GM12865 (cell line): ENCODE data around the gene ZBTB7B.

Source experiments
- DNase-seq: peaks from one replicate; pipeline ENCODE4 v3.0.0; 2010; ENCODE audit warnings: low read depth
- H3K4me3 ChIP-seq: 2 replicates; pipeline ENCODE4 v1.5.1; 2011; ENCODE audit warnings: mild to moderate bottlenecking, low read depth, low read length, control low read depth
- TF ChIP-seq, protein P1 (sequence below): IDR thresholded peaks from 2 replicates; pipeline ENCODE4 v1.5.1; 2011; ENCODE audit warnings: low read length, control low read depth, low read depth, inconsistent platforms; ENCODE audit not compliant: insufficient read depth; ENCODE audit errors: missing control alignments

Gene ZBTB7B

DNA sequence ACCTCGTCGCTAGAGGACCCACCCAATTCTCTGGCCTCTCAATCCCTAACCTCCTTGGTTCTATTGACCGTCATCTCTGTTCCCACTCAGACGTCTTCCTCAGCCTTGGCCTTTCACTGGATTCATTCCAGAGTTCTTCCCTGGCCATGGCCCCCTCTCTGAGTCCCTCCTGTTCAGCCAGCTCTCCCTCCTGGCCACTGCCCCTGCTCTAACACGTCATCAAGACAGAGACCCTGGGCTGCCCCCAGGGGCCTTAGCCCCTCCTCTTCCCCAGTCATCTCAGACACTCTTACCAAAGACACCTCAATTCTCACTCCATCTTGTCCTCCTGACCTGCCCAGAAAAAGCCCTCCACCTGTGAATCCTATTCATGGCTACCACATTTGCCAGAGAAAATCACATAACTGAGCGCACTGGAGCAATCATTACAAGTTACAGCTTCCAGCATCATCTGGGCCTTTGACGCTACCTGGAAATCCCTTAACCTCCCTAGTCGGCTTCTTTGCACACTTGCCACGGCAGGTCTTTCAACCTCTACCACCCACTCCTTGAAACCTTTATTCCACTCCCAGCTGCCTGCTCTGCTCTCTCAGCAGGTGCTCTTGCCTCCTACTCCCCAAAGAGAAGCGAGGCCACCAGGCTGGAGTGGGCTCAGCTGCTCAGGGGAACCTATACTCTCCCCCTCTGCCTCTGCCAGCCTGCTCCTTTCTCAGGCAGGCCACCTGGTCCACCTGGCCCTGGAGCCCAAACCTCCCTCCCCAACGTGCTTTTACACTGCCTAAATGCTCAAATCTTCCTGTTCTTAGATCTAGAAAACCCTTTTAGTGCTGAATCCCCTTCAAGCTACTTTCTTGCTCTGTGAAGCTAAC lies 17.0 kb downstream of the ZBTB7B start:
- DNase-seq = no peak
- TF ChIP-seq, protein P1, sequence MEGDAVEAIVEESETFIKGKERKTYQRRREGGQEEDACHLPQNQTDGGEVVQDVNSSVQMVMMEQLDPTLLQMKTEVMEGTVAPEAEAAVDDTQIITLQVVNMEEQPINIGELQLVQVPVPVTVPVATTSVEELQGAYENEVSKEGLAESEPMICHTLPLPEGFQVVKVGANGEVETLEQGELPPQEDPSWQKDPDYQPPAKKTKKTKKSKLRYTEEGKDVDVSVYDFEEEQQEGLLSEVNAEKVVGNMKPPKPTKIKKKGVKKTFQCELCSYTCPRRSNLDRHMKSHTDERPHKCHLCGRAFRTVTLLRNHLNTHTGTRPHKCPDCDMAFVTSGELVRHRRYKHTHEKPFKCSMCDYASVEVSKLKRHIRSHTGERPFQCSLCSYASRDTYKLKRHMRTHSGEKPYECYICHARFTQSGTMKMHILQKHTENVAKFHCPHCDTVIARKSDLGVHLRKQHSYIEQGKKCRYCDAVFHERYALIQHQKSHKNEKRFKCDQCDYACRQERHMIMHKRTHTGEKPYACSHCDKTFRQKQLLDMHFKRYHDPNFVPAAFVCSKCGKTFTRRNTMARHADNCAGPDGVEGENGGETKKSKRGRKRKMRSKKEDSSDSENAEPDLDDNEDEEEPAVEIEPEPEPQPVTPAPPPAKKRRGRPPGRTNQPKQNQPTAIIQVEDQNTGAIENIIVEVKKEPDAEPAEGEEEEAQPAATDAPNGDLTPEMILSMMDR = no peak
- H3K4me3 ChIP-seq = no peak overlapping the region

DNA sequence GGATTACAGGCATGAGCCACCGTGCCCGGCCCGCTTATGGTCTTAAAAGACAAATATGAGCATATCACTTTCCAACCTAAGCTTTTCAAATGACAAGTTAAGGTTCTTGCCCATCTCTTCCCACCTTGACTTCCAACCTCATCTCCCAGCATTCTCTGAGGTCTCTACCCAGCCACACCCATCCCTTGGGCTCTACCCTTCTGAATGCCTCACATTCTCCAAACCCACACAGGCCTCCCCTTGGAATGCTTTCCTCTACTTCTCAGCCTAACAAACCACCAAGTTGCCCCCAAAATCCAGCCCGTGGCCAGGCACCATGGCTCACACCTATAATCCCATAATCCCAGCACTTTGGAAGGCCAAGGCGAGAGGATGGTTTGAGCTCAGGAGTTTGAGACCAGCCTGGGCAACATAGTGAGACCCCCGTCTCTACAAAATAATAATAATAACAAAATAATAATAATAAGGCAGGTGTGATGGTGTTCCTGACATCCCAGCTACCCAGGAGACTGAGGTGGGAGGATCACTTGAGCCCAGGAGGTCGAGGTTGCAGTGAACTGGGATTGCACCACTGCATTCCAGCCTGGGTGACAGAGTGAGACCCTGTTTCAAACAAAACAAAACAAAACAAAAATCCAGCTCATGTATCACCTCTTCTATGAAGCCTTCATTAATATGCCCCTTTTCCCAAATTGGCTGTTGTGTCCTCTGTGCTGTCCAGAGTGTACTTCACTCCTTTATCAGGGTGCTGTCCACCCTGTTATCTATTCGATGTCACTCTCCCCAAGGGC lies 19.7 kb downstream of the ZBTB7B start:
- TF ChIP-seq, protein P1 = no peak
- H3K4me3 ChIP-seq = no peak overlapping the region
- no peak for DNase-seq

DNA sequence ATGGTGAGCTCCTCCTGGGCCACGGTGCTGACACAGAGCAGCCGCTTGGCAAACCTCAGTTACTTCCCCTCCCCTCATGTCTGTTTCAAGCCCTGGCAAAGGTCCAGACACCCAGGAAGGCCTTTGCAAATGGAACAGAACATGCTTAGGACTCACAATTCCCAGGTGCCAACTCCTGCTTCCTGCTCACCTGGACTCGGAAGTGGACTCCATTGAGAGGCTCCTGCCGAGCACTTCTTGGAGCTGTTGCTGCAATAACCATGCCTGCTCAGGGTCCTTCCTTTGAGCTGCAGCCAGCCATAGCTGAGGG lies 20.3 kb downstream of the ZBTB7B start:
- TF ChIP-seq, protein P1 = no peak
- DNase-seq = no peak
- no peak overlapping the region for H3K4me3 ChIP-seq

GRCh38 chr1:155023627-155024026 lies 21.0 kb downstream of the ZBTB7B start:
- DNase-seq = no peak
- TF ChIP-seq, protein P1 = no peak
- no peak overlapping the region for H3K4me3 ChIP-seq

- TF ChIP-seq, protein P1 = no peak
- DNase-seq = no peak
Measured at GRCh38 chr1:155024315-155024714, 21.7 kb downstream of the ZBTB7B start.

GRCh38 chr1:155026154-155026553 lies 23.6 kb downstream of the ZBTB7B start:
- no peak for DNase-seq
- TF ChIP-seq, protein P1 = no peak
- no peak overlapping the region for H3K4me3 ChIP-seq

More at GRCh38 chr1:155024315-155024714, 21.7 kb downstream of the ZBTB7B start:
- no peak overlapping the region for H3K4me3 ChIP-seq

GRCh38 chr1:155026588-155026987 lies 24.0 kb downstream of the ZBTB7B start:
- DNase-seq = no peak
- TF ChIP-seq, protein P1 = no peak
- H3K4me3 ChIP-seq = no peak overlapping the region
